ENCODE data around the gene CARD6. TPM values are rescaled to one million over a fixed set of nuclear protein-coding genes. Genes with fewer than 3 reads are reported as not detected.
A peak's percentile ranks its signal among the peaks of the same experiment; 100 is the strongest.
"Not testable (repeated sequence)": the region's sequence is repeated elsewhere in the genome, so short reads cannot be mapped to it uniquely, and the experiment has no call there.

CARD6 gene, protein sequence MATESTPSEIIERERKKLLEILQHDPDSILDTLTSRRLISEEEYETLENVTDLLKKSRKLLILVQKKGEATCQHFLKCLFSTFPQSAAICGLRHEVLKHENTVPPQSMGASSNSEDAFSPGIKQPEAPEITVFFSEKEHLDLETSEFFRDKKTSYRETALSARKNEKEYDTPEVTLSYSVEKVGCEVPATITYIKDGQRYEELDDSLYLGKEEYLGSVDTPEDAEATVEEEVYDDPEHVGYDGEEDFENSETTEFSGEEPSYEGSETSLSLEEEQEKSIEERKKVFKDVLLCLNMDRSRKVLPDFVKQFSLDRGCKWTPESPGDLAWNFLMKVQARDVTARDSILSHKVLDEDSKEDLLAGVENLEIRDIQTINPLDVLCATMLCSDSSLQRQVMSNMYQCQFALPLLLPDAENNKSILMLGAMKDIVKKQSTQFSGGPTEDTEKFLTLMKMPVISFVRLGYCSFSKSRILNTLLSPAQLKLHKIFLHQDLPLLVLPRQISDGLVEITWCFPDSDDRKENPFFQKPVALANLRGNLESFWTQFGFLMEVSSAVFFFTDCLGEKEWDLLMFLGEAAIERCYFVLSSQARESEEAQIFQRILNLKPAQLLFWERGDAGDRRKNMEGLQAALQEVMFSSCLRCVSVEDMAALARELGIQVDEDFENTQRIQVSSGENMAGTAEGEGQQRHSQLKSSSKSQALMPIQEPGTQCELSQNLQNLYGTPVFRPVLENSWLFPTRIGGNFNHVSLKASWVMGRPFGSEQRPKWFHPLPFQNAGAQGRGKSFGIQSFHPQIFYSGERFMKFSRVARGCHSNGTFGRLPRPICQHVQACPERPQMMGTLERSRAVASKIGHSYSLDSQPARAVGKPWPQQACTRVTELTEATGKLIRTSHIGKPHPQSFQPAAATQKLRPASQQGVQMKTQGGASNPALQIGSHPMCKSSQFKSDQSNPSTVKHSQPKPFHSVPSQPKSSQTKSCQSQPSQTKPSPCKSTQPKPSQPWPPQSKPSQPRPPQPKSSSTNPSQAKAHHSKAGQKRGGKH
- 29.5 and 37.9 TPM in 2 replicates for total RNA-seq

DNA sequence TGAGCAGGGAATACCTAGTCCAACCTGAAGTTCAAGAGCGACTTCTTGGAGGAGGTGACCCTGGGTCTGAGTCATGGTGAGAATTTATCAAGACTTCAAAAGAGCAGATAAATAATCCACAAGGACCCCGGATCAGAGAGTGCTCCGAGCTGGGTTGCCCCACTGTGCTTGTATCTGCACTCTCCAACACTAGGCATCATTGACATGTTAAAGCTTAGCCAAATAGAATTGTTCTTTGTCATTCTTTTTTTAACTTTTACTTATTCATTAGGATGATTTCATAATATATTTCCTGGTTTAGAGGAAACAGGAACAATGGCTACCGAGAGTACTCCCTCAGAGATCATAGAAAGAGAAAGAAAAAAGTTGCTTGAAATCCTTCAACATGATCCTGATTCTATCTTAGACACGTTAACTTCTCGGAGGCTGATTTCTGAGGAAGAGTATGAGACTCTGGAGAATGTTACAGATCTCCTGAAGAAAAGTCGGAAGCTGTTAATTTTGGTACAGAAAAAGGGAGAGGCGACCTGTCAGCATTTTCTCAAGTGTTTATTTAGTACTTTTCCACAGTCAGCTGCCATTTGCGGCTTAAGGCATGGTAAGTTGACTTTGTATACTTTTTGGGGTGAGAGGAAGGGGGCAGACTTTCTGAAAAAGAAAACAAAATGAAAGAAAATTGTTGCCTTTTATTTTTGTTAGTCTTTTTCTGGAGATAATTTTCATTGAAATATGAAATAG lies at the start of gene CARD6:
Gene CARD6 (plus strand): TSS at position 300 of the 738 bp plus-strand sequence. CDS start 16 bp downstream, at position 316.
- DNase-seq (ENCODE audit: low read depth, low spot score), result peak; percentile 24

DNA sequence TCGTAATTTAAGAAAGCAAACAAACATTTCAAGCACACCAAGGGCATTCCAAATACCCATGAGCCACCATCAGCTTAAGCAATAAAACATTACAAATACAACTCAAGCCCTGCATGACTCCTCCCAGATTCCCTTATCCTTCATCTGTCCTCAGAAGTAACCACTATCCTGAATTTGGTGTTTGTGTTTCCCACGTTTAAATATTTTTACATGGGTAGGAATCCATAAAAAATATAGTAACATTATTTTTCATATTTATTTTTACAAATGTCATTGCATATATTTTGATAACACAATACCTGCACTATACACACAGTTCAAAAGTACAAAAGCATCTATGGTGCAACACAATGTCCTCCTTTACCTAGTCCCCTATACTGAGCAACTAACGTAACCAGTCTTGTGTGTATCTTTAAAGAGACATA lies 49.4 kb upstream of the CARD6 start:
- no peak for DNase-seq (ENCODE audit: low read depth, low spot score)

DNA sequence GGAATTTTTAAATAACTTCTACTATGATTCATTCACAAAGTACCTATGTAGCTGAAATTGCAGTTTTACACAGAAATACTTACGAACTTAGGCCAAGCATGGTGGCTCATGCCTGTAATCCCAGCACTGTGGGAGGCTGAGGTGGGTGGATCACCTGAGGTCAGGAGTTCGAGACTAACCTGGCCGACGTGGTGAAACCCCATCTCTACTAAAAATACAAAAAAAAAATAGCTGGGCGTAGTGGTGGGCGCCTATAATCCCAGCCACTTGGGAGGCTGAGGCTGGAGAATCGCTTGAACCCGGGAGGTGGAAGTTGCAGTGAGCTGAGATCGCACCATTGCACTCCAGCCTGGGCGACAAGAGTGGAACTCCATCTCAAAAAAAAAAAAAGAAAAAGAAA lies 48.5 kb upstream of the CARD6 start:
- DNase-seq (ENCODE audit: low read depth, low spot score), result not testable (repeated sequence)

DNA sequence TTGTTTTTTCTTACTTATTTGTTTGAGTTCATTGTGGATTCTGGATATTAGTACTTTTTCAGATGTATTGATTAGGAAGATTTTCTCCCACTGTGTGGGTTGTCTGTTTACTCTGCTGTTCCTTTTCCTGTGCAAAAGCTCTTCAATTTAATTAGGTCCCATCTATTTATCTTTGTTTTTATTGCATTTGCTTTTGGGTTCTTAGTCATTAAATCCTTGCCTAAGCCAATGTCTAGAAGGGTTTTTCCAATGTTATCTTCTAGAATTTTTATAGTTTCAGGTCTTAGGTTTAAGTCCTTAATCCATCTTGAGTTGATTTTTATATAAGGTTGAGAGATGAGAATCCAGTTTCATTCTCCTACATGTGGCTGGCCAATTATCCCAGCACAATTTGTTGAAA lies 46.8 kb upstream of the CARD6 start:
- not testable (repeated sequence) for DNase-seq (ENCODE audit: low read depth, low spot score)

DNA sequence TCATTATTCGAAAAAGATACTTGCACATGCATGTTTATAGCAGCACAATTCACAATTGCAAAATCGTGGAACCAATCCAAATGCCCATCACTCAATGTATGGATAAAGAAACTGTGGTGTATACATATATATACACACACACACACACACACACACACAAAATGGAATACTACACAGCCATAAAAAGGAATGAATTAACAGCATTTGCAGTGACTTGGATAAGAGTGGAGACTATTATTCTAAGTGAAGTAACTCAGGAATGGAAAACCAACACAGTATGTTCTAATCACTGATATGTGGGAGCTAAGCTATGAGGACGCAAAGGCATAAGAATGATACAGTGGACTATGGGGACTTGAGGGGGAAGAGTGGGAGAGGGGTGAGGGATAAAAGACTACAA lies 46.3 kb upstream of the CARD6 start:
- not testable (repeated sequence) for DNase-seq (ENCODE audit: low read depth, low spot score)

DNA sequence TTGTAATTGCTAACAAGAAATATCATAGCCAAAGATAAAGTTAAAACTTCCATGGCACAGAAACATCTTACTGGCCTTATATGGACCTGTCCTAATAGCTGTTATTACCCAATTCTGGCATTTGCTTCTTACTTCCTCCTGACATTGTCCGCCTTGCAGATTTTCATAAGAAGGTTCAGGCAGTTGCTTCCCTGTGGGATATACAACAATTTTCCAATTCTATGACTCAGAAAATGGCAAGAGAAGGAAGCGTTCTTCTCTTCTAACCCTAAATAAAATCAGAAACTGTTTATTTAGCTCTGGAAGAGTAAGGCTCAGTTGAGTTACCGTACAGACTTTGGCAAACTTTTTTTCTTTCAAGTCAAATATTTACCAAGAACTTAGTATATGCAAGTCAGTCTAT lies 44.7 kb upstream of the CARD6 start:
- peak; percentile 7 for DNase-seq (ENCODE audit: low read depth, low spot score)

DNA sequence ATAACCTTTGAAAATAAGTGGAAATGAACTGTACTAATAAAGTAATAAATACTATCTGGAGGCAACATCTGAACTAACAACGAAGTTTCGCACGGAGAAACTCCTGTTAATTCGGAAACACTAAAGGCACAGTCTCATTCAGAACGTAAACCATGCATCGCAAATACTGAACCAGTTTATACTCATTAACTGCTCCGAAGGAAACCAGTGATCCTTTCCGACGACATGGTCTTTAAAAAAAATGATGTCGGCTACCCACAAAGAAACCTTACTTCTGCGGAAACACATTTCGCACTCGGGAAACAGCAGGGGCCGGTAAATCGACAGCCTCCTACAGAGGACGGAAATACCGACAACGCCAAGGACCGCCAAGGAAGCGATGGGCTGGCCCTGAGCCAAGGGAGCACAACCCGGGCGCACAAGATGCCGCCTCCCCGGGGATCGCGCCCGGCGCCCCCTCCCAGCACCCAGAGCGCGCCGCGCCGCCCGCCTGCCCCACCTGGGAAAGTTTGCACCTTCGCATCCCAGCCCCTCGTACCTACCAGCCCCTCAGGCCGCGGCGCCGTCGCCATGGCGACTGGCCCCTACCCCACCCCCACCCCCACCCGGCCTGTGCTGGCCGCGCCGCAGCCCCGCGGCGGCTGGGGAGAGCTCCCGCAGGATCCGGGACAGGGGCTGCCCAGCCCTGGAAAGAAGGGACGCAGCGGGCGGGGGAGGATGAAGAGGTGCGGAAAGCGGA lies 43.7 kb upstream of the CARD6 start:
- peak; percentile 58 for DNase-seq (ENCODE audit: low read depth, low spot score)

DNA sequence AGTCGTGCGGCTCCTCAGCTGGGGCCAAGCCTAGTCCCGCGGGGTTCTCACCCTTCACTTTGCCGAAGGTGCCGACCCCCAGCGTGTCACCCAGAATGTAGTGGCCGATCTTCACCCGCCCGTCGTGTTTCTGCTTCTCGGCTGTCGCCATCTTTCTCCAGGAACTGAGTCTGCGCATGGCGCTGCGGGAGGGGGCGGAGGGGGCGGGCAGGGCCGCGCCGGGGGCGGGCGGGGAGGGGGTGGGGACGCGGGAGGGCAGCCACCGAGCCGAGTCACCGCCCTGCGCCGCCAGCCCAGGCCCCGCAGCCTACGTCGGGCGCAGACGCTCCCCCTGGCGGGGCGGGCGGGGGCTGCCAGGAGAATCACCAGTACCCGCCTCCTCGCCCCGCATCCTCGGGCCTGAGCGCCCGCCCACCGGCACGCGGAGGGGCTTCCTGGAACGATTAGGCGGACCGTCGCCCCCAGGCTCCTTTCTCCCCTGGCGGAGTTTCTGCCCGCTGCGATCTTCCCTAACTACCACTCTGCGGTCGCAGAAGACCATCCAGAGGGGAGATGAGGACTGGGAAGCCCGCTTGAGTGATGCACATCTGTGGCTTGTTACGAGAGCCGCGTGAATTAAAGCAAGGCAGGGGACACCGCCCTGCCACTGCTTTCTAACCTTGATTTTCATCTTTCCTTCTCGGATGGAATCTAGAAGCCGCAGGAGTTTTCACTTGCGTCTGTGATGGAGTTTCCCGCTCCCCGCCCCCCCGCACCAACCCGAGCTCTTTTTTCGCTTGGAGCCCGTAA lies 43.0 kb upstream of the CARD6 start, which contains the start of gene PRKAA1:
Gene PRKAA1 (minus strand): TSS at position 363 of the 789 bp plus-strand sequence. CDS start 185 bp downstream, at position 178.
- DNase-seq (ENCODE audit: low read depth, low spot score), result peak; percentile 63

DNA sequence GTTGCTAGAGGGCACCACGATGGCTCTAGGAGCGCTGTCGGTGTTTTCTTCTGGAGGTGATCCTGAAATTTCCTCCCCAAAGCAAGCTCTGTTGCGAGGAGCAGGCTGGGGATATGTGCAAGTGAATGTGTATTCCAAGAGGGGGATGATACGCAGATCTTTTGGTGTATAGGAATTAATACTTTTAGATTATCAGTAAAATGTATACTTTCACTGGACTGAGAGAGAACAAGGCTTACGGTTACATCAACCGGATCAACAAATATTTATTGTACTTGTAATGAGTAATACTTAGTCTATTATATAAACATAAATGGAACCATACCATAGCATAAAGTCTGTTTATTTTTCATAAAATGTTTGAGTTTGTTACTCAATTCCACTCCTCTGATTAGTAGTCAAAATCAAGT lies 42.4 kb upstream of the CARD6 start:
- no peak for DNase-seq (ENCODE audit: low read depth, low spot score)

DNA sequence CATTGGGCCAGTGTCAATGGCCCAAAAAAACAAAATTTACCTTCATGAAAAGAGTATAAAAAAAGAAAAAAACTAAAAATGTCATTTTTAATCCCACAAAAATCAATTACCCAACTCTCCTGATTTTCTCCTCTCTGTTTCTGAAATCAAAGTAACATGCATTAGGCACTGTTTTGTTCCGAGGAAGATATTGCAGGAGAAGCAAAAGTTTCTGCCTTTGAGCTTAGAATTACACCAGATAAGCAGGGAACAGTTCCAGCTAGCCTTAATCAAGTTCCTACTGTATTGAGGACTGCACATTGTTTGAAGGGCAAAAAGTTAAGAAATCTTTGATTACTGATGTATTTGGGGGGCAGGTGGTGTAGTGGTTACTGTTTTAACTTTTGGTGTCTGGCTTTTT lies 41.9 kb upstream of the CARD6 start:
- no peak for DNase-seq (ENCODE audit: low read depth, low spot score)

DNA sequence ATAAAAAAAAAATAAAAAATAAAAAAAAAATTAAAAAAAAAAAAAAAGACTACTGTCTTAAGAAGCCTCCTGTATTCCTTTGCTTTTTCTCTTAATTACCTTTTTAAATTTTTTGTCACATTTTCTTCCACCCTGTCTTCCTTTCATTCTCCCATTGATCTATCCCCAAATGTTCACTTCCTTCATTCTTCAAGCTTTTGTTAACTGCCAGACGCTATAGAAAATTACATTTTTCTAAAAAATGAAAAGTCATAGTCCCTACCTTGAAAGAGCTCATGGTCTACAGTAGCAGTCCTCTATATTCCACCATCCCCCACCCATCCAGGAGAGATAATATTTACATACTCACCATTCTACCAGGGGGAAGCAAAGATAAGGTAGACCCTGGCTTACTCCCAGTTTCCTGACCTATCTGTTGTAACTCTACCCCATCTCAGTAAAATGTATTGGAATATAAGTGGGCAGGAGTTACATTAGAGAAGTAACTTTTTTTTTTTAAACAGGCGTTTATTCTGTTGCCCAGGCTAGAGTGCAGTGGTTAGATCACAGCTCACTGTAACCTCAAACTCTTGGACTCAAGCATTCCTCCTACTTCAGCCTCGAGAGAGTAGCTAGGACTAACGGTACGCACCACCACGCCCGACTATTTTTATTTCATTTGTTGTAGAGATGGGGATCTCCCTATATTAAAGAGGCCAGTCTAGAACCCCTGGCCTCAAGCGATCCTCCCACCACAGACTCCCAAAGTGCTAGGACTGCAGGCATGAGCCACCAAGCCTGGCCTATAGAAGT lies 39.2 kb upstream of the CARD6 start:
- no peak for DNase-seq (ENCODE audit: low read depth, low spot score)

DNA sequence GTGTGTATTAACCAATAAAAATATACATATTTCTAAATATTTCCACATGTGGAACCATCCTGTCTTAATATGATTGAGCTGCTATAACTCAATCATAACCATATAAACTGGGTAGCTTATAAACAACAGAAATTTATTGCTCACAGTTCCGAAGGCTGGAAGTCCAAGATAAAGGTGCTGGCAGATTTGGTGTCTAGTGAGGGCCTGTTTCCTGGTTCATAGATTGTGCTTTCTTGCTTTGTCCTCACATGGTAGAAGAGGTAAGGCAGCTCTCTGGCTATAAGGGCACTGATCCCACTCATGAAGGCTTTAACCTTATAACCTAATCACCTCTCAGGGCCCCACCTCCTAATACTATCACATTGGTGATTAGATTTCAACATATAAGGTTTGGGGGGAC lies 29.0 kb upstream of the CARD6 start:
- DNase-seq (ENCODE audit: low read depth, low spot score), result no peak

DNA sequence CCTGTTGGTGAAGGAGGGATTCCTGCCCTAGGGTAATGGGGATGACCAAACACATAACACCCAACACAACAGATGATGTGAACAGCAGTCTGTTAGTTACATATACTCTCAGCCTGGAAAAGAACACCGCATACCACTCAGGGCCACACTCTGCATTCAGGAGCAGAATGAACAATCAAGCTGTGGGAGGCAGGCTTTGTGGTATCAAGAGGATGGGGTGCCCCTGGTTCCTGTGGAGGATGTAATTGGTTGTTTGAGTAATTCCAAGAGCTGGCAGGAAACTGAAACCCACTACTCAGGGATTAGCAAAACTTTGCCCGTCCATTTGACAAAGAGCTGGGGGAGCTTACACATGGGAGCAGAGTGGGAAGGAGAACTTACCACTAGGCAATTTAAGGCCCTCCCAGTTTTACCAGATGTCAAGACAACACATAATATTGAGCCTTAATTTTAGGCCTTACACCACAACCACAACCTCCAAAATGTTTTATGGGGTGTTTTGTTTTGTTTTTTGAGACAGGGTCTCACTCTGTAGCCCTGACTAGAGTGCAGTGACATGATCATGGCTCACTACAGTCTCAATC lies 27.4 kb upstream of the CARD6 start:
- DNase-seq (ENCODE audit: low read depth, low spot score), result no peak

DNA sequence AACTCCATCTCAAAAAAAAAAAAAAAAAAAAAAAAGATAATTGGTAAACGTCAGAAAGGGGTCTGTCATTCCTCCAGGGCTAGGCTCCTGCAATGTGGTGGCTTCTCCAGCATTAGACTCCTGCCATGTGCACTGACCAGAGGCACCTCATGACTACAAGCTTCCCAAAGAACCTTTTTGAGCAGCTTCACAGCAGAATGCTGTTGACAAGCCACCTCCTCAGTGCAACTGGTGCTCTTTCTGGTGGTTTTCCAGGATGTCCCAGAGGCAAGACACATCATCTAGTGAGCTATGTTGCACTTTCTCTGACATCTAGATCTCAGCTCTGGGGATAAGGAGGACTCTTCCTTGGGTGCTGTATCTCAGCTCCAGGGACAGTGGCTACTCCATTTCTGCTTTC lies 17.7 kb upstream of the CARD6 start:
- no peak for DNase-seq (ENCODE audit: low read depth, low spot score)

DNA sequence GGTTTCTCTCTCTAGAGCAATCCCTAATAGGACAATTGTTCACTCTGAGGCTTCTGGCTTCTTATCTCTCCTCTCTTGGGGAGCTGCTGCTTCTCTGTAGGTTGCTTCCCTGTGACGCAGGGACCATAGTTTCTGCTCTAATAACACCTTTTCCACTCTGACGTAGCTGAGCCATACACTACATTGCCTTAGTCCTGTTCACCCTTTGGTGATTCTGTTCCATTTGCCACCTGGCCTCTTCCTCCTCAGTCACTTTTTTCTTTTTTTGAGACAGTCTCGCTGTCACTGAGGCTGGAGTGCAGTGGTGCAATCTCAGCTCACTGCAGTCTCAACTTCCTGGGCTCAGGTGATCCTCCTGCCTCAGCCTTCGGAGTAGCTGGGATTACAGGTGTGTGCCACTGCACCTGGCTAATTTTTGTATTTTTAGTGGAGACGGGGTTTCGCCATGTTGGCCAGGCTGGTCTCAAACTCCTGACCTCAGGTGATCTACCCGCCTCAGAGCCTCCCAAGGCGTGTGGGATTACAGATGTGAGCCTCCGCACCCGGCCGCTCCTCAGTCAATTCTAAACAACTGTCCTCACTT lies 15.6 kb upstream of the CARD6 start:
- not testable (repeated sequence) for DNase-seq (ENCODE audit: low read depth, low spot score)

DNA sequence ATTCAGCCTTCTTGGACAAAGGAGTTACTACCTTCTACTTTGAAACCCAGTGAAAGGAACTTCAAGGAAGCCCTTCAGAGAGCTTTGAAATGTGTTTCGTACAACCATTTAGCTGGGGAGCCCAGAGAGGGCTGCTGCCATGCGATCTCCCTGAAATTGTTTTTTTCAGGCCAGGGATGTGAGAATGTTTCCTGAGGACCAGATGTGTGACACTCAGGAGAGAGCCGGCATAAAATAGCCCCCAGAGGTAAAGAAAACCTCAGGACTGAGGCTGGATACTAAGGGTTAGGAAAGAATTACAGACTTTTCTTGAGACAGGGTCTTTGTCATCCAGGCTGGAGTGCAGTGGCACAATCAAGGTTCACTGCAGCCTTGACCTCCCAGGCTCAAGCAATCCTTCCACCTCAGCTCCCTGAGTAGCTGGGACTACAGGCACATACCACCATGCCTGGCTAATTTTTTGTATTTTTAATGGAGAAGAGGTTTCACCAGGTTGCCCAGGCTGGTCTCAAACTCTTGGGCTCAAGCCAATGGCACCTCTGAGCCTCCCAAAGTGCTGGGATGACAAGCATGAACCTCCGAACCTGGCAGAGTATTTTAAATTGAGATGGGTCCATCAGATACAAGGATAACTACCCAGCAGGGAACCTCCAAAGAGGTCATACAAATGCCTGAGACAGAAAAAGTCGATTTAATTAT lies 14.5 kb upstream of the CARD6 start:
- no peak for DNase-seq (ENCODE audit: low read depth, low spot score)

DNA sequence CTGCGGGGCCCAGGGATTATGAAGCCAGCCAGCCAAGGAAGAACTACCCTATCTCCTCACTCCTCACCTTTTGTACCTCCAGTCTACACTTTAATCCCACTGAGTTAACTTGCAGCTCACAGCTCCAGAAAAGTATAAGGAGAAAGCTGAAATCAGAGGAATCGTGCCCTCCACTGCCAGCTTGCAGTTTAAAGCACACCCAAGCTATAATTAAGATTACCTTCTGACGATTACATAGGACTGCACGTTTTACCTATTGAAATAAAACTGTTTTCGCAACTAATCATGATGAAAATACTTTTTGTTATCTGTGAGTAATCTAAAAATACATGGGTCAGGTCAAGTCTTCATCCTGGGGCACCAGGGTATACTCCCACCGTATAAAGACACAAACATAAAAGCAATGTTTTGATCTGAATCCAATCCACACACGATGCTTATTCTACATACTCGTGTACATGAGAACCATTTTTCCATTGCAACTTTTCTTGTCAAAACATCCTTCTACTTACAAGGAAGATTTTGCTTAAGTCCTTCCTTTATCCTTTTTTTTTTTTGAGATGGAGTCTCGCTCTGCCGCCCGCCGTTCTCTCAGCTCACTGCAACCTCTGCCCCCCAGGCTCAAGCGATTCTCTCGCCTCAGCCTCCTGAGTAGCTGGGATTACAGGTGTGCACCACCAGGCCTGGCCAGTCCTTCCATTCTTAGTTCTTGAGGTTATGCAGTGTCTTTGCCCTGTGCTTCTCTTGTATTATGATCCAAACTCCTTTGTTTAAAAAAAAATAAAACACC lies 13.8 kb upstream of the CARD6 start:
- no peak for DNase-seq (ENCODE audit: low read depth, low spot score)
